GM19372 (cell line): ENCODE measurements around the gene MRPL39.
A peak's percentile ranks its signal among the peaks of the same experiment; 100 is the strongest.

Experiments
- ATAC-seq: cut with Tn5 transposase; IDR thresholded peaks from one replicate; pipeline ENCODE4 v1.9.1; 2021; ENCODE audit warnings: mild to moderate bottlenecking, low read depth, moderate library complexity; ENCODE audit not compliant: unreplicated experiment

MRPL39 gene

GRCh38 chr21:25569711-25570110, 37.6 kb downstream of the MRPL39 start:
- ATAC-seq, result no peak

- ATAC-seq, result no peak
Measured at GRCh38 chr21:25569084-25569483, 38.2 kb downstream of the MRPL39 start.

GRCh38 chr21:25568246-25568645, 39.0 kb downstream of the MRPL39 start:
- no peak for ATAC-seq

GRCh38 chr21:25567472-25567871, 39.8 kb downstream of the MRPL39 start:
- no peak for ATAC-seq

- ATAC-seq, result no peak
Measured at GRCh38 chr21:25566645-25567044, 40.6 kb downstream of the MRPL39 start.

GRCh38 chr21:25565272-25566211, 41.7 kb downstream of the MRPL39 start:
- no peak for ATAC-seq

- no peak for ATAC-seq
Measured at GRCh38 chr21:25564349-25564948, 42.8 kb downstream of the MRPL39 start.

GRCh38 chr21:25563361-25564116, 43.7 kb downstream of the MRPL39 start:
- ATAC-seq, result no peak

- no peak for ATAC-seq
Measured at GRCh38 chr21:25562660-25563059, 44.6 kb downstream of the MRPL39 start.

GRCh38 chr21:25561668-25562641, 45.3 kb downstream of the MRPL39 start:
- peak; percentile 32 for ATAC-seq

- ATAC-seq, result no peak
Measured at GRCh38 chr21:25560891-25561290, 46.4 kb downstream of the MRPL39 start.

- ATAC-seq, result no peak
Measured at GRCh38 chr21:25560271-25560685, 47.0 kb downstream of the MRPL39 start.

- no peak for ATAC-seq
Measured at GRCh38 chr21:25559746-25560145, 47.5 kb downstream of the MRPL39 start.

- no peak for ATAC-seq
Measured at GRCh38 chr21:25558123-25558522, 49.2 kb downstream of the MRPL39 start.

- no peak for ATAC-seq
Measured at GRCh38 chr21:25557180-25557579, 50.1 kb downstream of the MRPL39 start.

GRCh38 chr21:25556091-25556490, 51.2 kb downstream of the MRPL39 start:
- ATAC-seq, result no peak

- ATAC-seq, result no peak
Measured at GRCh38 chr21:25555492-25555891, 51.8 kb downstream of the MRPL39 start.

- ATAC-seq, result no peak
Measured at GRCh38 chr21:25552856-25553255, 54.4 kb downstream of the MRPL39 start.

- ATAC-seq, result no peak
Measured at GRCh38 chr21:25551569-25551968, 55.7 kb downstream of the MRPL39 start.
